Measurements from ENCODE around the gene CLK1.
A peak's percentile ranks its signal among the peaks of the same experiment; 100 is the strongest.
"Not testable (repeated sequence)": the region's sequence is repeated elsewhere in the genome, so short reads cannot be mapped to it uniquely, and the experiment has no call there.

The CLK1 gene

GRCh38 chr2:200864176-200865034 is at the start of gene CLK1:
Gene CLK1, minus strand, starts transcription at chr2:200864658. Its CDS starts 2,796 bp downstream, at chr2:200861862.
- DNase-seq (ENCODE audit: low read depth in 2 of 2): peak; percentile 95 to 97

DNA sequence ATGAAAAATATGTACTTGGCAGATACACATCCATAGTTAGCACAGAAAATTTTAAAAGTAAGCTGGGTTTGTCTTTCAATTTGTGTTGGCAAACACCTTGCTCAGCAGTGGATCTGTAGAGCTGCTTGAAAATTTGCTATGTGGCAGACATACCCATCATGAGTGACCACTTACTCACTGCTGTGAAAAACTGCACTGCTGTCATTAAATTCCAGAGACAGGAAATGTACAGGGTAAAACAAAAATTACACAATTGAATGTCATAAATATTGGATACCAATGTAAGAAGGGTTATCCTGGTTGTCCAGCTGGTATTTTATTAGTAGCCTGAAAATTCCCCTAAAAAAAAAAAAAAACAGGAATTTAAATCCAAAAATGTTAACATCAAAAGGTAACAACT is 49.2 kb upstream of the CLK1 start:
- DNase-seq (ENCODE audit: low read depth in 2 of 2): no peak

DNA sequence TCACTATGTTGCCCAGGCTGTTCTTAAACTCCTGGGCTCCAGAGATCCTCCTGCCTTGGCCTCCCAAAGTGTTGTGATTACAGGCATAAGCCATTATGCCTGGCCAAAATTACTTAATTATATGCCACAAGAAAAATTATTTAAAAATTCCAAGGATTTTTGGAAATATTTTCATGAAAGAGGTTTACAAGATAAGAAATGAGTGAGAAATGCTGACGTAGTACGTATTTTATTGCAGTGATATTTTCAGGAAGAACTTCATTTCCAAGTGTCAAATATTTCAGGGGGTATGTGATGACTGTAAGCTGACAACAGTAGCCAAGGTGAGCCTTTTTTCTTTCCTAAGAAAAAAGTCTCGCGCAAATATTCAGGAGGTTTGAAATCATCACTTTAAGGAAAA is 45.5 kb upstream of the CLK1 start:
- no peak for DNase-seq (ENCODE audit: low read depth in 2 of 2)

DNA sequence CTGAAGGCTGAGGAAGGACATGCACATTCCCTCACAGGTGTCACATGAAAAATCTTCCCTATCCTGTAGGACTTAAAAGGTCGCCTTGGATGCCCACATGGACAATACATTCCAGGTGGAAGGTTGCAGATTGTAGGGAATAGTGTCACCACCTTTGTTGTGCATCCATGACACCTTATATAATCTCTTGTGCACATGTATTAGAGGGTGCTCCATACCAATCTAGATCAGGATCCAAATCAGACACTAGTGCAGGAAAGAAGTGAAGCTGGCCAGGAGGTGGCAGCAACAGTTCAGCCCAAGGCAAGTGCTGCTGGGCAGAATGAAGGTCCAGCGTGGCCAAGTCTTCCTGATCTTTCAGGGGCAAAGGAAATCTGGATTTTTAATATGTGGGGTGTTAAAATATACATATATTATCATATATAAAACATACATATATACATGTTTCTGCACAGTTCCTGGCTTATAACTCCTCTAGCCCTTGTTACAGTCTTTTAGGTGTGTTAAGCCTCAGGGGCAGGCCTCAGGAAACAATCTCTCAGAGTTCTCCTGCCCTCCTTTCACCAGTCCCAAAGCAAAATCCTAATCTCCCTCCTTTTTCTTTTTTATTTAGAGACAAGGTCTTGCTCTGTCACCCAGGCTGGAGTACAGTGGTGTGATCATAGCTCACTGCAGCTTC is 41.3 kb upstream of the CLK1 start:
- DNase-seq (ENCODE audit: low read depth in 2 of 2): peak; percentile 5 to 40

GRCh38 chr2:200901459-200902072 is 37.1 kb upstream of the CLK1 start:
- peak; percentile 48 to 49 for DNase-seq (ENCODE audit: low read depth in 2 of 2)

- DNase-seq (ENCODE audit: low read depth in 2 of 2): no peak
Observed at GRCh38 chr2:200899482-200899881, 35.0 kb upstream of the CLK1 start.

- DNase-seq (ENCODE audit: low read depth in 2 of 2): peak; percentile 94 to 97
Observed at GRCh38 chr2:200888704-200889625, 24.5 kb upstream of the CLK1 start, which contains the start of the genes NIF3L1 and PPIL3. Gene NIF3L1, plus strand, starts transcription at chr2:200889371. Its CDS starts 2,573 bp downstream, at chr2:200891944. Gene PPIL3, minus strand, starts transcription at chr2:200889077. Its CDS starts 1,462 bp downstream, at chr2:200887615.

DNA sequence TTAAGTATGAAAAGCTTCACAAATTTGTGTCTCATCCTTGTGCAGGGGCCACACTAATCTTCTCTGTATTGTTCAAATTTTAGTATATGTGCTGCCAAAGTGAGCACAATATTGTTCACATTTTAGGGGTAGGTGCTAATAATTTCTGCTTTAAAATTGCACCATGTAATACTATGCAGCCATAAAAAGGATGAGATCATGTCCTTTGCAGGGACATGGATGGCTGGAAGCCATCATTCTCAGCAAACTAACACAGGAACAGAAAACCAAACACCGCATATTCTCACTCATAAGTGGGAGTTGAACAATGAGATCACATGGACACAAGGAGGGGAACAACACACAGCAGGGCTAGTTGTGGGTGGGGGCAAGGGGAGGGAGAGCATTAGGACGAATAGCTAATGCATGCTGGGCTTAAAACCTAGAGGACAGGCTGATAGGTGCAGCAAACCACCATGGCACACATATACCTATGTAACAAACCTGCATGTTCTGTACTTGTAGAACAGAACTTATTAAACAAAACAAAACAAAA is 17.3 kb upstream of the CLK1 start:
- not testable (repeated sequence) for DNase-seq (ENCODE audit: low read depth in 2 of 2)

- no peak for DNase-seq (ENCODE audit: low read depth in 2 of 2)
Observed at GRCh38 chr2:200878289-200878880, 13.9 kb upstream of the CLK1 start.

GRCh38 chr2:200877443-200877842 is 13.0 kb upstream of the CLK1 start:
- DNase-seq (ENCODE audit: low read depth in 2 of 2): no peak

GRCh38 chr2:200873560-200873959 is 9.1 kb upstream of the CLK1 start:
- DNase-seq (ENCODE audit: low read depth in 2 of 2): no peak

DNA sequence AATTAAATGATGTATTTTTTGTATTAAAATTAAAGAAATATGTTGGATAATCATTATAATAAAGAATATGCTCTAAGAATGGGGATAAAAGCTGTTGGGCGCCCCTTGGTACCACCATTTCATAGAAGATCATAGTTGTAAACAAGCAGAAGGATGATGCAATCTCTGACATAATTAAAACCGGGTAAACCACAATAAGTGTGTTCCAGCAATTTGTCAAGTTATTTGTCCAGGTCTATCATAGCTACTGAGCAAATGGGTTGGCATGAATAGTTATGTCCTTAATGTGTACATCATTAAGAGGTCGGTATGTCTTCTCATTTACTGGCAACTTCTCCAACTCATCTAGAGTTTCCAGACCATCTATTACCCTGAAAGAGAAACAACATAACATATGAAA is 6.7 kb upstream of the CLK1 start:
- no peak for DNase-seq (ENCODE audit: low read depth in 2 of 2)

GRCh38 chr2:200869014-200869413 is 4.6 kb upstream of the CLK1 start:
- DNase-seq (ENCODE audit: low read depth in 2 of 2): no peak

DNA sequence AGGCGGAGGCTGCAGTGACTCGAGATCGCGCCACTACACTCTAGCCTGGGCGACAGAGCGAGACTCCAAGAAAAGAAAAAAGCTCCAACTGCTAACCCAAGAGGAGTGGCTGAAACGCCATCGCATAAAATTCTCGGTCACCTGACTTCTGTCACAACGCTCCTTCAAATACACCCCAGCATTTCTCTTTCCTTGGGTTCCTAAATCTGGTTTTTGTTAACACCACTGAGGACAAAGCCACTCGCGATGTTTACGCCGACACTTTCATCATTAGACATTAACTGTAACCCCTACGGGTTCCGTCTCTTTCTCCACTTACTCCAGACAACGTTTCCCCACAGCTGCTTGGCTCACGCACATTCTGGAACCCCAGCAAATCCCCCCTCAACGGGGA is 679 bp downstream of the CLK1 start:
- DNase-seq (ENCODE audit: low read depth in 2 of 2): no peak

DNA sequence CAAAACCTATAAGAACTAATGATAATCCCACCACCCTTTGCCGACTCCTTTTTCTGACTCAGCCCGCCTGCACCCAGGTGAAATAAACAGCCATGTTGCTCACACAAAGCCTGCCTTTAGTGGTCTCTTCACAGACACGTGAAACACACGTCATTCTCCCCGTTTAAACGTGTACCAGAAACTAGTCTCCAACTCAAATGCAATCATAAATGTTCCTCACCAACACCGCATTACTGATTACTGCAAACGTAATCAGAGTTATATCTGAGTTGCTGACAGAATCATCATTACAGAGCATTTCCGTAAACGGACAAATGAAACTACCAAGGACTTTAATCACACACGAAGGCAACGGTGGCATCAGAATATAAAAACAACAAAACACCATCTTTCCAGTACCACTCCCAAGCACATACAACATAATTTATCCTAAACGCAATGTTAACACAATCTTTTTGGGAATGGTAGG is 1.9 kb downstream of the CLK1 start:
- peak; percentile 40 to 42 for DNase-seq (ENCODE audit: low read depth in 2 of 2)

DNA sequence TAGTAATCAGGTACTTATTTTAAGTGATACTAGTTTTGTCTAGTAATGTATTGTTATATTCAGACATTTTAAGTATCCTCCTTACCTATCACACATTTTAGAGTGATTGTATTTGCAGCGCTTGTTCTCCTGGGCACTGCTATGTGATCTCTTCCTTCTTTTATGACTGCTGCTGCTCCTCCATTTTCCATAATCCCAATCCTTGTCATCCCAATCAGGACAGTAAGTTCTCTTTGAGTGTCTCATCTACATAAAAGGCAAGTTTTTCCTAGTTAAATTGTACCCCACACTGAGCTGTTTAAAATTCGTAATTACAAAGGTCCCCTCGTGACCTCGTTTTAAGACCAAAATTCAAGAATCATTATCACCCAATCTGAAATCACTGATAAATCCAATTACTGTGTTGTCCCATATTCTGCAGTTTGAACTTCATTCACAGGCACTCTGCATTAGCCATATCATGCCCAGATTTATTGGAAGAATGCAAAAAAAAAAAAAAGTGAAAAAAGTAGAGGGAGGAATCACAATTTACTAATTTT is 2.8 kb downstream of the CLK1 start:
- DNase-seq (ENCODE audit: low read depth in 2 of 2): no peak

GRCh38 chr2:200860092-200860795 is 4.2 kb downstream of the CLK1 start:
- DNase-seq (ENCODE audit: low read depth in 2 of 2): peak in 1 of 2 experiments; percentile 32

- DNase-seq (ENCODE audit: low read depth in 2 of 2): no peak
Observed at GRCh38 chr2:200856806-200857205, 7.7 kb downstream of the CLK1 start.

- DNase-seq (ENCODE audit: low read depth in 2 of 2): no peak
Observed at GRCh38 chr2:200852605-200853004, 11.9 kb downstream of the CLK1 start.
